Endodermal cell (in vitro differentiated cells): ENCODE data around the gene C2orf66. TPM values are rescaled to one million over a fixed set of nuclear protein-coding genes. Genes with fewer than 3 reads are reported as not detected.

Experiments
- DNase-seq: peaks from one replicate; pipeline ENCODE4 v3.0.0-alpha.2; 2017
- H3K27ac ChIP-seq: 2 replicates; pipeline ENCODE4 v1.5.1; 2013; ENCODE audit warnings: mild to moderate bottlenecking, low read depth, low read length, moderate library complexity
- H3K27me3 ChIP-seq: 2 replicates; pipeline ENCODE4 v1.6.1; 2013; ENCODE audit warnings: mild to moderate bottlenecking, low read length, moderate library complexity; ENCODE audit not compliant: insufficient read depth, control insufficient read depth, poor library complexity, severe bottlenecking
- H3K36me3 ChIP-seq: 2 replicates; pipeline ENCODE4 v1.7.0; 2013; ENCODE audit warnings: mild to moderate bottlenecking, low read length, moderate library complexity; ENCODE audit not compliant: control insufficient read depth, insufficient read depth
- H3K4me1 ChIP-seq: one replicate; pipeline ENCODE4 v1.7.0; 2013; ENCODE audit warnings: low read length; ENCODE audit not compliant: control insufficient read depth, insufficient read depth
- H3K4me3 ChIP-seq: 2 replicates; pipeline ENCODE4 v1.5.1; 2013; ENCODE audit warnings: mild to moderate bottlenecking, low read length, moderate library complexity
- H3K9ac ChIP-seq: 2 replicates; pipeline ENCODE4 v1.6.1; 2013; ENCODE audit warnings: mild to moderate bottlenecking, low read length, moderate library complexity; ENCODE audit not compliant: poor library complexity, severe bottlenecking; ENCODE audit errors: extremely low read depth
- H3K9me3 ChIP-seq: 2 replicates; pipeline ENCODE4 v1.6.1; 2013; ENCODE audit warnings: mild to moderate bottlenecking, low read length, moderate library complexity; ENCODE audit not compliant: control insufficient read depth
- H3K27ac Mint-ChIP-seq: 2 replicates; pipeline ENCODE4 v1.8.0; 2020; ENCODE audit warnings: mixed read lengths
- H3K27me3 Mint-ChIP-seq: 2 replicates; pipeline ENCODE4 v1.8.0; 2021; ENCODE audit warnings: mild to moderate bottlenecking, mixed read lengths; ENCODE audit not compliant: insufficient read depth
- H3K36me3 Mint-ChIP-seq: 2 replicates; pipeline ENCODE4 v1.8.0; 2020; ENCODE audit warnings: low read depth, mixed read lengths
- H3K4me1 Mint-ChIP-seq: 2 replicates; pipeline ENCODE4 v1.8.0; 2020; ENCODE audit warnings: mixed read lengths
- H3K4me3 Mint-ChIP-seq: 2 replicates; pipeline ENCODE4 v1.8.0; 2020; ENCODE audit warnings: mild to moderate bottlenecking, moderate library complexity, mixed read lengths
- H3K9me3 Mint-ChIP-seq: 2 replicates; pipeline ENCODE4 v1.8.0; 2020; ENCODE audit warnings: mild to moderate bottlenecking, mixed read lengths
- WGBS, 2 experiments: methylation state at CpG; one replicate each; pipeline versions ENCODE4 v1.1.5 to v1.1.7; 2013; ENCODE audit warnings: missing lambda C conversion rate in 2 of 2, mixed read lengths in 1 of 2; ENCODE audit not compliant: insufficient coverage in 1 of 2, insufficient read length in 1 of 2; 5-methylcytosine and 5-hydroxymethylcytosine counted together
- total RNA-seq, 2 donors: library from RNA; stranded (reverse); fragmentation: NEBNext Ultra II Directional in 1 of 2; extraction: Animal tissue kit (Norgen Biotek cat#: 25700) in 1 of 2; gene quantifications; 2 replicates in 1 of 2; 3 replicates in 1 of 2; pipeline ENCODE4 v1.2.1, GENCODE V29; 2021
- TF ChIP-seq, protein P1 (sequence below): fragments of 200-600 bp; sonication (generic); conservative IDR thresholded peaks from 2 replicates; pipeline ENCODE4 v1.5.0; 2021; ENCODE audit warnings: antibody characterized with exemption, mild to moderate bottlenecking

C2orf66 gene
- total RNA-seq, 2 donors from 2014 or later: 0.15 to 0.20 TPM

- H3K36me3 ChIP-seq: peaks cover 83% of the 10 kb centered on the region
- no peak overlapping the region for H3K27ac Mint-ChIP-seq
These were observed 36.2 kb upstream of the C2orf66 start for GRCh38 chr2:196845371-196845770.

DNA sequence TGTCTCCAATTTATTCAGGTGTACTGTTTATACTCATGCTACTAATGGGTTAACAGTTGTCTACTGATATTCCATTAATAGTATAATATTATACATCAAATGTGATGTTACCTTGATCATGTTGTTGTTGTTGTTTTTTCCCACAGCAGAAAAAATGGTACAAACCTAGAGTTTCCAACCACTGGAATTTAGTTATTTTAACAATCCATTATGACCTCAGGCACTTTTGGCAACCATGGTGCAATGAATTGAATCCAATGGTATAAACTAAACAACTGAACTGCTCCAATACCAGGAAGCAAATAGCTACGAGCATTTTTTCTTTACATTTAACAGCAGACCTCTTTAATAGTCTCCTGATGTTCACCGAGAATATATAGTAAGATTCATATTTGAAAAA is 31.0 kb upstream of the C2orf66 start:
- H3K4me1 ChIP-seq: no peaks in the 10 kb centered on the region
- H3K27me3 Mint-ChIP-seq: no peaks in the 10 kb centered on the region
- H3K9me3 ChIP-seq: peaks cover 6% of the 10 kb centered on the region
- H3K27me3 ChIP-seq: no peaks in the 10 kb centered on the region
- peaks cover 93% of the 10 kb centered on the region for H3K36me3 ChIP-seq
- no peak overlapping the region for H3K9ac ChIP-seq
- H3K4me1 Mint-ChIP-seq: no peaks in the 10 kb centered on the region
- no peak overlapping the region for H3K27ac Mint-ChIP-seq
- H3K36me3 Mint-ChIP-seq: peaks cover 51% of the 10 kb centered on the region
- WGBS, 2 experiments: 89% methylated on average over 1 of the region's 2 CpGs; no CpG with 5 or more reads in 1 of the 2 experiments
- no peak for DNase-seq
- TF ChIP-seq, protein P1, sequence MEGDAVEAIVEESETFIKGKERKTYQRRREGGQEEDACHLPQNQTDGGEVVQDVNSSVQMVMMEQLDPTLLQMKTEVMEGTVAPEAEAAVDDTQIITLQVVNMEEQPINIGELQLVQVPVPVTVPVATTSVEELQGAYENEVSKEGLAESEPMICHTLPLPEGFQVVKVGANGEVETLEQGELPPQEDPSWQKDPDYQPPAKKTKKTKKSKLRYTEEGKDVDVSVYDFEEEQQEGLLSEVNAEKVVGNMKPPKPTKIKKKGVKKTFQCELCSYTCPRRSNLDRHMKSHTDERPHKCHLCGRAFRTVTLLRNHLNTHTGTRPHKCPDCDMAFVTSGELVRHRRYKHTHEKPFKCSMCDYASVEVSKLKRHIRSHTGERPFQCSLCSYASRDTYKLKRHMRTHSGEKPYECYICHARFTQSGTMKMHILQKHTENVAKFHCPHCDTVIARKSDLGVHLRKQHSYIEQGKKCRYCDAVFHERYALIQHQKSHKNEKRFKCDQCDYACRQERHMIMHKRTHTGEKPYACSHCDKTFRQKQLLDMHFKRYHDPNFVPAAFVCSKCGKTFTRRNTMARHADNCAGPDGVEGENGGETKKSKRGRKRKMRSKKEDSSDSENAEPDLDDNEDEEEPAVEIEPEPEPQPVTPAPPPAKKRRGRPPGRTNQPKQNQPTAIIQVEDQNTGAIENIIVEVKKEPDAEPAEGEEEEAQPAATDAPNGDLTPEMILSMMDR: no peak
- no peak overlapping the region for H3K4me3 Mint-ChIP-seq
- no peaks in the 10 kb centered on the region for H3K9me3 Mint-ChIP-seq
- no peak overlapping the region for H3K27ac ChIP-seq
- no peak overlapping the region for H3K4me3 ChIP-seq

More at GRCh38 chr2:196845371-196845770, 36.2 kb upstream of the C2orf66 start:
- Mint-ChIP-seq H3K9me3 (no peaks in the 10 kb centered on the region), H3K4me1 (no peaks in the 10 kb centered on the region), H3K36me3 (peaks cover 39% of the 10 kb centered on the region), H3K4me3 (no peak overlapping the region), H3K27me3 (no peaks in the 10 kb centered on the region)
- Histone ChIP-seq H3K27me3 (no peaks in the 10 kb centered on the region), H3K27ac (no peak overlapping the region), H3K4me1 (no peaks in the 10 kb centered on the region), H3K9me3 (peaks cover 6% of the 10 kb centered on the region), H3K9ac (no peak overlapping the region), H3K4me3 (no peak overlapping the region)
- TF ChIP-seq, protein P1: no peak
- no peak for DNase-seq
- WGBS, 2 experiments: 80% methylated on average over 2 of the region's 3 CpGs; no CpG with 5 or more reads in 1 of the 2 experiments

GRCh38 chr2:196839574-196839973 is 30.4 kb upstream of the C2orf66 start:
- TF ChIP-seq, protein P1: no peak
- Mint-ChIP-seq H3K4me1 (no peaks in the 10 kb centered on the region), H3K4me3 (no peak overlapping the region), H3K9me3 (no peaks in the 10 kb centered on the region), H3K27me3 (no peaks in the 10 kb centered on the region), H3K36me3 (peaks cover 49% of the 10 kb centered on the region), H3K27ac (no peak overlapping the region)
- H3K4me3 ChIP-seq: no peak overlapping the region
- peaks cover 90% of the 10 kb centered on the region for H3K36me3 ChIP-seq
- DNase-seq: no peak
- H3K4me1 ChIP-seq: no peaks in the 10 kb centered on the region
- H3K27ac ChIP-seq: no peak overlapping the region
- 99 to 100% methylated on average over 2 of the region's 2 CpGs for WGBS, 2 experiments
- H3K9ac ChIP-seq: no peak overlapping the region
- H3K9me3 ChIP-seq: peaks cover 6% of the 10 kb centered on the region
- no peaks in the 10 kb centered on the region for H3K27me3 ChIP-seq
